Lower leg skin (tissue), 4 donors: ENCODE results near the gene OR2AE1. TPM values are rescaled to one million over a fixed set of nuclear protein-coding genes. Genes with fewer than 3 reads are reported as not detected.

Experiments used
- DNase-seq, 2 donors: peaks; one replicate each; pipeline ENCODE4 v3.0.0-alpha.2; 2019; ENCODE audit warnings: low spot score in 2 of 2
- H3K4me3 ChIP-seq: fragments of 200-600 bp; sonication (generic); 2 replicates; pipeline ENCODE4 v1.5.1; 2017; ENCODE audit warnings: mild to moderate bottlenecking, low read depth; ENCODE audit not compliant: poor library complexity, severe bottlenecking
- POLR2A ChIP-seq, 2 donors: fragments of 450-650 bp; IDR thresholded peaks; one replicate each; pipeline ENCODE4 v1.6.1; 2016 to 2017; ENCODE audit warnings: antibody characterized with exemption in 2 of 2, mild to moderate bottlenecking in 1 of 2, moderate library complexity in 1 of 2
- WGBS, 2 donors: methylation state at CpG; one replicate each; pipeline ENCODE4 v1.1.5; 2018; 5-methylcytosine and 5-hydroxymethylcytosine counted together
- intact Hi-C: fragments of 100-400 bp; cut with DNase I; formaldehyde crosslinking; loops from one replicate; pipeline ENCODE4 v1.15.0; 2023; ENCODE audit warnings: low total_unique reads
- total RNA-seq, 4 donors: library from RNA; depleted of rRNA; stranded (reverse); fragments of >200 nt; gene quantifications; one replicate each; pipeline ENCODE4 v1.1.0, GENCODE V29; 2016
- TF ChIP-seq, protein P1 (sequence below), 3 donors: fragments of 450-650 bp; IDR thresholded peaks; one replicate each; pipeline ENCODE4 v1.5.1; 2016; ENCODE audit warnings: antibody characterized with exemption in 3 of 3, mild to moderate bottlenecking in 3 of 3, moderate library complexity in 2 of 3

OR2AE1 gene
- total RNA-seq, 4 donors from 2014 or later, result 0.32 TPM; not detected in 3

DNA sequence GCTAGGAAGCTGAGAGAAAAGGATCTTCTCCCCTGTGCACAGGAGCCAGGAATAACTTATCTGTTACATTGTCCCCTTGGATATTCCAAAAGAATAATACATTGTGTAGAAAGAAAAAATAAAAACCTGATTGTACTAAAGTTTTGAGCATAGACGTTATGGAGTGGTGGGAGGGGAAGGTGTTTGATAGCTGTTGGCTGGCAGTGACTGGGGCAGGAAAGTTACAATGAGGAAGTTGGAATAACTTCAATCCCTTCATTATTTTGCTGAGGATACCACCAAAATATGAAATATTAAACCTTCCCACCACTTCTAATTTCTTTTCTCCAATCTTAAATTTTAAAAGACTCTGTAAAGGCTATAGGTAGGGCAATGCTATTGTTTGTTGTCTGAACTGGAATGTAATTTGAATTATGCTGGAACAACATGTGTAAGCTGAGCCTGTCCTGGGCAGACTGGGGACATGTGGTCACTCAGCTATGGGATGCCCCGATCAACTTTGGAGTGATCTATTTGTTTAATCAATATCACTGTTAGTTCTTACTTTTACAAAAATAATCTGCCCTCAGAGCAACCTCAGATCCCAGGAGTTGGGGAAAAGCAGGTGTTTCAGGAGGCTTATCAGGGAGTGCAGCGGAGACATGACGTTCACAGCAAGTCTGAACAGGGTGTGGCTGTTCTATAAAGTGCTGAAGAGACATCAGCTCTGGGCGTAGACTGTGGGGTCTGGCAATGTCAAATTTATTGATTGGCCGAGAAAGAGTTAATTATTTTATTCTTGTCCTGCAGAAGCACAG lies 28.2 kb downstream of the OR2AE1 start:
- WGBS, 2 donors, result 41 to 47% methylated on average over 6 of the region's 6 CpGs
- DNase-seq, result no peak
- intact Hi-C loops, result no loop called here
- H3K4me3 ChIP-seq, result no peak overlapping the region
- TF ChIP-seq, protein P1, sequence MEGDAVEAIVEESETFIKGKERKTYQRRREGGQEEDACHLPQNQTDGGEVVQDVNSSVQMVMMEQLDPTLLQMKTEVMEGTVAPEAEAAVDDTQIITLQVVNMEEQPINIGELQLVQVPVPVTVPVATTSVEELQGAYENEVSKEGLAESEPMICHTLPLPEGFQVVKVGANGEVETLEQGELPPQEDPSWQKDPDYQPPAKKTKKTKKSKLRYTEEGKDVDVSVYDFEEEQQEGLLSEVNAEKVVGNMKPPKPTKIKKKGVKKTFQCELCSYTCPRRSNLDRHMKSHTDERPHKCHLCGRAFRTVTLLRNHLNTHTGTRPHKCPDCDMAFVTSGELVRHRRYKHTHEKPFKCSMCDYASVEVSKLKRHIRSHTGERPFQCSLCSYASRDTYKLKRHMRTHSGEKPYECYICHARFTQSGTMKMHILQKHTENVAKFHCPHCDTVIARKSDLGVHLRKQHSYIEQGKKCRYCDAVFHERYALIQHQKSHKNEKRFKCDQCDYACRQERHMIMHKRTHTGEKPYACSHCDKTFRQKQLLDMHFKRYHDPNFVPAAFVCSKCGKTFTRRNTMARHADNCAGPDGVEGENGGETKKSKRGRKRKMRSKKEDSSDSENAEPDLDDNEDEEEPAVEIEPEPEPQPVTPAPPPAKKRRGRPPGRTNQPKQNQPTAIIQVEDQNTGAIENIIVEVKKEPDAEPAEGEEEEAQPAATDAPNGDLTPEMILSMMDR (IDR thresholded peaks at IDR 0.05), result no peak
- no peak for TF ChIP-seq POLR2A (IDR thresholded peaks at IDR 0.05)

DNA sequence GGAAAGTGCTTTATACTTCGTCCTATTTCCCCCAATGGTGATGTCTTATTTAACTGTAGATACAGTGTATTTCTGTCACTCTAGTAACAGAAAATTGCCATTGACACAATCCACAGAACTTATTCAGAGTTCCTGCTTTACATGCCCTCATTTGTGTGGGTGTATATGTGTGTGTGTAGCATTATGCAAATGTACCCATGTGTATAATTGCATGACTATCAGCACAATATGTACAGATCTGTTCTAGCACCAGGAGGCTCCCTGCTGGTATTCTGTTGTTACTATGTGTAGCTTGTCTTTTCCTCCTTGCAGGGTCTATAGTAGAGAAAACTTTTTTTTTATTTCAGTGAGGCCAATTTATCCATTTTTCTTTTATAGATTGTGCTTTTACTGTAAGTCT lies 32.5 kb downstream of the OR2AE1 start:
- WGBS, 2 donors, result 71 to 80% methylated on average over 1 of the region's 1 CpG
- TF ChIP-seq POLR2A (IDR thresholded peaks at IDR 0.05), result no peak
- TF ChIP-seq, protein P1 (IDR thresholded peaks at IDR 0.05), result no peak
- no peak for DNase-seq
- intact Hi-C loops, result no loop called here
- H3K4me3 ChIP-seq, result no peak overlapping the region

DNA sequence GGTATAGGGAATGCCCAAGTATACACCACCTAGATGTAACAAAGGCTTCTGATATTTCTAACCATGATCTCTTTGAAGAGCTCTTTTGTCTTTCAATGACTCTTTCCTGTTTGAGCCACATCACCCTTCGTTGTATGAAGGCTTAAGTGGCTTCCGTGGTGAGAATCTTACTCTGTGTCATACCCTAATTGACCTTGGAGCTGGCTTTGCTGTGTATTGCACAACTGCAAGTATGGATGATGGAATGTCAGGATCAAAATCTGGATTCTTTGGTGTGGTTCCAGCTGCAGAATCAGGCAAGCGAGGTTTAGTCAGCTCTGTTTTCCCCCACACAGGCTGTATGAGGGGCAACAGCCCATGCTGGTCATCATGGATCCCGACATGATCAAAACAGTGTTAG lies 33.0 kb downstream of the OR2AE1 start:
- no peak for TF ChIP-seq POLR2A (IDR thresholded peaks at IDR 0.05)
- TF ChIP-seq, protein P1 (IDR thresholded peaks at IDR 0.05), result no peak
- intact Hi-C loops, result no loop called here
- no peak overlapping the region for H3K4me3 ChIP-seq
- WGBS, 2 donors, result 73 to 82% methylated on average over 4 of the region's 4 CpGs
- no peak for DNase-seq

DNA sequence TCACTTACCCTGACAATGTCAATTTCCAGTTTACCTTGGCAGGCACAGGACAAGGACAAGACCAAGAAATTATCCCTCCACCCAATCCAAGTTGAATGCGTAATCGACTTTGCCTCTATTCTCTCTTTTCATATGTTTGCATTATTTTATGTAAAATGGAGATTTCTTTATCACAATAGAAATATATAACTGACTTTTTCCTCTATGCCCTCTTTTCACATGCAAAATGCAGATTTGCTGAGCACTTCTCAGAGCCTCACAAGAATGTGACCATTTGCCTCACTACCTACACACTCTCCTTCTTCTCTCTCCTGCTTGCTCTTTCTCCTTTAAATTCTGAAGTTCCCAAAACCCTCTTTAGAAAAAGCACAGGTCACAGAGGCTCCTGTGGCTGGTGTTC lies 33.9 kb downstream of the OR2AE1 start:
- 86 to 93% methylated on average over 2 of the region's 2 CpGs for WGBS, 2 donors
- intact Hi-C loops, result no loop called here
- no peak for DNase-seq
- TF ChIP-seq, protein P1 (IDR thresholded peaks at IDR 0.05), result no peak
- no peak for TF ChIP-seq POLR2A (IDR thresholded peaks at IDR 0.05)
- no peak overlapping the region for H3K4me3 ChIP-seq

DNA sequence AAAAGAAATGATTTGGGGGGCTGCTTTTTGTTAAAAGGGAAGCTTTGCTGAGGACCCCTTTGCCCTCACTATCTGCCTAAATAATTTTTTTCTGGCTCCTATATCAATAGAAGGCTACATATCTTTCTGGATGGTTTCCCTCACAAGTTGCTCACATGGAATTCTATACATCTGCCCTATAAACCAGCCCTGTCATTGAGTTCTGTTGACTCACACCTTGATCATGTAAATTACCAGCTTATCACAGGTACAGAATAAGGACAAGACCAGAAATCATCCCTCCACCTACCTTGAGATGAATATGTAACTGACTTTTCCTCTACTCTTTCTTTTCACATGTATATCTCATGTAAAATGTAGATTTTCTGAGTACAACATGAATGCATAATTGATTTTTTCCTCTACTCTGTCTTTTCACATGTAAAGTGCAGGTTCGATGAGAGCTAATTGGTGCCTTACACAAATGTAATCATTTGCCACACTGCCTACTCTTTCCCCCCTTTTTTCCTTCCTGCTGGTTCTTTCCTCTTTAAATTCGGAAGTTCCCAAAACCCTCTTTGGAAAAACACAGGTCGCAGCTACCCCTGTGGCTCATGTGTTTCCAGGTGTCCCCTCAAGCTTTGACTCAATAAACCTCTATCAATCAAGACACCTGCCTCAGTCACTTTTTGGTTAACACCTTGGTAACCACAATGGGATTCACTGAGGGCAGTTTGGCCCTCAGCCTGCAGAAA lies 36.5 kb downstream of the OR2AE1 start:
- TF ChIP-seq, protein P1 (IDR thresholded peaks at IDR 0.05), result no peak
- 53 to 55% methylated on average over 3 of the region's 3 CpGs for WGBS, 2 donors
- no peak overlapping the region for H3K4me3 ChIP-seq
- DNase-seq, result no peak
- intact Hi-C loops, result no loop called here
